DND-41 (cell line): ENCODE results near the gene DIS3L2.

ENCODE experiments used
- CTCF ChIP-seq: IDR thresholded peaks from 2 replicates; pipeline ENCODE4 v1.5.1; 2012; ENCODE audit warnings: borderline replicate concordance, low read length, moderate library complexity, mild to moderate bottlenecking; ENCODE audit not compliant: poor library complexity, severe bottlenecking; ENCODE audit errors: extremely low read depth
- EZH2 ChIP-seq: IDR thresholded peaks from 3 replicates; pipeline ENCODE4 v1.6.1; 2012; ENCODE audit warnings: borderline replicate concordance, low read depth, mild to moderate bottlenecking, moderate library complexity, low read length, inconsistent platforms; ENCODE audit not compliant: severe bottlenecking

GRCh38 chr2:231934441-231935206 is 26.9 kb upstream of the DIS3L2 start:
- TF ChIP-seq CTCF, result no peak
- TF ChIP-seq EZH2, result no peak
